Fibroblast of skin of left biceps (primary cell): ENCODE results near the gene DDX39A.
A peak's percentile ranks its signal among the peaks of the same experiment; 100 is the strongest.
"Not testable (repeated sequence)": the region's sequence is repeated elsewhere in the genome, so short reads cannot be mapped to it uniquely, and the experiment has no call there.

ENCODE experiments used
- DNase-seq, 2 experiments: peaks; one replicate each; pipeline ENCODE4 v3.0.0-alpha.2; 2013; ENCODE audit warnings: low read depth in 2 of 2

The DDX39A gene

DNA sequence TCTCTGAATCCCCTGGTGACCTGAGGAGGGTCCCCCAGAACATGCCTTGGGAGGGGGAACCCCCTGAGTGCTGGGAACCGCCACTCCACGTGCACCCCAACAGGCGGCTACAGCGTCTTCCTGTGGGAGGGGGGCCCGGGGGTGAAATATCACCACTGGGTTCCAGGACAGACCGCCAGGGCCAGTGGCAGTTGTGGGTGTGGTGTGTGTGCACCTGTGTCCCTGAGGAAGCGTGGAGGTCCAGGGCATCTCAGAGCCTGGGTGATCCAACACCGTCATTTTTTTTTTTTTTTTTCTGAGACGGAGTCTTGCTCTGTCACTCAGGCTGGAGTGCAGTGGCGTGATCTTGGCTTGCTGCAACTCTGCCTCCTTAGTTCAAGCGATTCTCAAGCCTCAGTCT is 33.6 kb downstream of the DDX39A start:
- no peak for DNase-seq

DNA sequence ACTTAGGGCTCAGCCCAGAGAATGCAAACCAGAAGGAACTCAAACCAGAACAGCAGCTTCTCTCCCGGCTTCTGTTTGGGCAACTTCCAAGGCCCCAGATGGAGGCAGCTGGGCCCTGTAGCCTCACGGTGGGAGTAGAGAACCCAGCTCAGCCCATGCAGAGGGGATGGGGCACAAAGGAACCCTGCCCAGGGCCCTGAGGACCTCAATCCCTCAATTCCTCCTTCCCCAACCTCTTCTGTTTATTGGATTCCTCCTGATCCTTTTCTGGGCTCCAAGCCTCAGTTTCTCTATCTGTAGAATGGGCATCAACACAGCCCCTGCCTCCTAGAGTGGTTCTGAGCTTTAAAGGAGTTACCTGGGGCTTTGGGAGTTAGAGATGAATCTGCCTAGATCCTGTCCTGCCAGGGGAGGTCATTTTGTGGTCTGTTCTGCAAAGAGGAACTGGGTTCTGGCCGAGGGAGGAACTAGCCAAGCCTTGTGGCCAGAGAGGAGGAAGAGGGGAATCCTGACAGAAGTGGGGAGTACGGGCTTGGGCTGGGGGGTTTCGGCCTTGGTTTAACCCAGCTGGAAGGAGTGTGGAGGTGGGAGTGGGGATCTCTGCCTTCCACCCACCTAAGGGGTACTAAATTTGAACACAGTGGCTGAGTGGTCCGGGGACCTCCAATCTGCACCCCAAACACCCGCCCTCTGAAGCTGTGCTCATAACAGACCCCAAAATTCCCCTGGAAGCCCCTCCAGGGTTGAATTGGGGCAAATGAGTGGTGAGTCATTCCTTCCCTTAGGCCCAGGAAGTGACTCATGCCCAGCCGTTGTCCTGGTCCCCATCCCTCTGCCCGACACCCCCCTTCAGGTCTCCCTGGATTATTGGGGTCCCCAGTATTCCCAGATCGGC is 35.2 kb downstream of the DDX39A start:
- DNase-seq: no peak

DNA sequence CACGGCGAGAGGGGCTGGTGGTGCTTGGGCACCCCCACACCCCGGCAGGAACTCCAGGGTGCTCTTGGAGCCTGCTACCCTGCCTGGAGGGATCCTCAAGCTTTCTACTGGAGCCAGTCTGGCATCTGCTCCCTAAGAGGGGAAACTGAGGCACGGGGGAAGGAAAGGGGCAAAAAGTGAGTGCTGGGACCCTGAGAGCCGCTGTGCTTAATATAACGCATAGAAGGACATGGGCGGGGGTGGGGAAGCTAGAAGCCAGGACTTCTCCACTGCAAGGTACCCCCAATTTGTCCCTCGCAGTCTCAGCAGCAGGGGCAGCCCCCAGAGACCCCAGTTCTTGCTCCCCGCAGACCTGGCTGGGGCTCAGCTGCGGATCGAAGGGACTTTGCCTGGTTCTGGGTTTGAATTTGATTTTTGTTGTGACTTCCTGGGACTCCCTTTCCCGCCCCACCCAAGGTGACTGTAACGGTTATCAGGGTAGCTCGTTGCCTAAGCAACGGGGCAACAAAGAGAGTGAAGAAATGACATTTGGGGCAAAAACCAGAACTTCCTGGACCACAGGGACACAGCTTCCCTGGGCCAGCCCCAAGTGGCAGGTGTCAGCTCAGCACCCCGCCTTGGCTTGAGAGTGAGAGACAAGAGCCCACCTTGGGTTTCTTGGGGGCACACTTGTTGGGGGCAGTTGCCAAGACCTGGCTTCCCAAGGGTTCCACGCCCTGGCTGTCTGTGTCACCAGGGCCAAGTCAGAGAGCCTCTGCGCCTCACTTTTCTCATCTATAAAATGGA is 37.3 kb downstream of the DDX39A start:
- no peak for DNase-seq

DNA sequence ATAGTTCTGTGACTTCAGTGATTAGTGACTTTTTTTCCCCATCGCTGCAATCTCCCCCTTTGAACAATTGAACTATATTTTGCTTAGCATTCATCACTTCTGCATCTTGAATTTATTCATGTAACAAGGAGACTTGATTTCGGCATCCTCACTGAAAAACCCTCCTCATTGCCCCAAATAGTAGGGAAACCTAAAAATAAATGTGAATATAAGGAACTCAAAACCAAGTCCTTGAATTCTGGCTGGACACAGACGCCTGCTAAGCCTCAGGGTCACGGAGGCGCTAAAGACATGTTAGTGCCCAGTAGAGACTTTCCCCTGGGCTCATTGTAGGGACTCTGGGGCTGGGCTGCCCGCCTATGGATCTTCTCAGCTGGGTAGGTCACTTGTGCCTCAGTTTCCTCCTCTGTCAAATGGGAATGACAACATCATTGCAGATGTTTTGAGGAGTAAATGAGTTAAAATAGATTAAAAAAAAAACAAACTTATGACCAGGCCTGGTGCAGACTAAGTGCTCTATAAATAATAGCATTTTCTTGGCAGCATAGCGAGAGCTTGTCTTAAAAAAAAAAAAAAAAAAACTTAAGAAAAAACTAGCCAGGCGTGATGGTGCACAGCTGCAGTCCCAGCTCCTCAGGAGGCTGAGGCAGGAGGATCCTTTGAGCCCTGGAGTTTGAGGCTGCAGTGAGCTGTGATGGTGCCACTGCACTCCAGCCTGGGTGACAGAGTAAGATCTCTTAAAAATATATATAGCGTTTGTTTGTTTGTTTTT is 39.7 kb downstream of the DDX39A start:
- no peak for DNase-seq

DNA sequence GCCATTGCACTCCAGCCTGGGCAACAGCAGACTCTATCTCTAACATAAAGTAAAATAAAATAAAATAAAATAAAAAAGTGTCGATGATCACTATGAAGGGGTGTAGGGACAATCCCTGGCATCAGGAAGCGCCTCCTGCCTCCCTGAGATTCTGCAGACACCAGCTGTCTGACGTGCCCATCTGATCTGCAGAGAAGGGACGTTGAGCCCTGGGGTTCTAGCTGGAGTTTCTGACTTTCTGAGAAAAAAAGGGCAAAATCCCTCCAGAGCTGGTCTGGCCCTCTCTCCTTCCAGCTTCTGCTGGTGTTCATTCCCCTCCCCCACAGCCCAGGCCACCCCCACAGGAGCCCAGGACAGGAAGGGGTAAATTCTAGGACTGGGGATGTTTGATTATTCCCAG is 40.3 kb downstream of the DDX39A start:
- no peak for DNase-seq

DNA sequence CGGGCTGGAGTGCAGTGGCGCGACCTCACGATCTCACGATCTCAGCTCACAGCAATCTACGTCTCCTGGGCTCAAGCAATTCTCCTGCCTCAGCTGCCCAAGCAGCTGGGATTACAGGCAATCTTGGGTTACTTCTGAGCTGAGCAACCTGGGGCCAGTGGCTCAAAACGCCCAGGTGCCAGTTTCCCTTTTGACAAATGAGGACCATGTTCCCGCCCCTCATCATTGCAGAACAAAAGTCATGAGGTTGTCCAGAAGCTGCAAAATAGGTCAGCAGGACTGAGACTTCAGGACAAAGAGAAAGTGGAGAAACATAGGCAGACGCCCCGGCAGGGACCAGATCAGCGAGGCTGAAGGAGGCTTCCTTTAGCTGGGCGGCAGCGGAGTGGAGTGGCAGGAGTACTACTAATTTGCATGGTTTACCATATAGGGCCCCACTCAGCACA is 41.2 kb downstream of the DDX39A start:
- DNase-seq: no peak

DNA sequence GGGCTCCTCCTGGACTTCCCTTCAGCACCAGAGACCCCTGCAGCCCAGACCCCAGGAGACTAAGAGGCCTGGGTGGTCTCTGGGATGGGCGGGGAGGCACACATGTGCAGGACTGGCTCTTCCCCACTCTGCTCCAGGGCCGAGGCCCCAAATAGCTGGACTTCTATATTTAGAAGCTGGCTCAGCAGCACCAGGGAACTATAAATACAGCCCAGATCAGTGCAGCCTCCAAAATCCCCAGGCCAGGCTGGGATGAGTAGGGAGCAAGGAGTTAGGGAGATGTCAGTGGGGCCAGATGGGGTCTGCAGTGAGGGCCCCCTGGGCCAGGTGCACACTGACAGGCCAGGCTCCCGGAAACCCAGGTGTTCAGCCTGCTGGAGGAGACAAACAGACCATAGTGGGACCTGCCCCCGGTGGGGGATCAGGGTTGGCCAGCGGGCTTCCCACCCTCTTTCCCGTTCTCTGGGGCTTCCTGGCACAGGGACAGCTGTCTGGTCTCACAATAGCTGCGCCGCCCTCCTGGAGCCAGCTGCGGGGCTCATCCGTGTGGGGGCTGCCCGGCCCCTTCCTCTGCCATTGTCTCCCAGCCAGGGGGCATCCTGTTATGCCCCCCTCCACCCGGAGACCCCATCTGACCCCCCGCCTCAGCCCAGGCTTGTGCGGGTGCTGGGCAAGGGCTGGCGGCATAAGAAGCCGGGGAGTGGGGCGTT is 43.4 kb downstream of the DDX39A start:
- DNase-seq: no peak

DNA sequence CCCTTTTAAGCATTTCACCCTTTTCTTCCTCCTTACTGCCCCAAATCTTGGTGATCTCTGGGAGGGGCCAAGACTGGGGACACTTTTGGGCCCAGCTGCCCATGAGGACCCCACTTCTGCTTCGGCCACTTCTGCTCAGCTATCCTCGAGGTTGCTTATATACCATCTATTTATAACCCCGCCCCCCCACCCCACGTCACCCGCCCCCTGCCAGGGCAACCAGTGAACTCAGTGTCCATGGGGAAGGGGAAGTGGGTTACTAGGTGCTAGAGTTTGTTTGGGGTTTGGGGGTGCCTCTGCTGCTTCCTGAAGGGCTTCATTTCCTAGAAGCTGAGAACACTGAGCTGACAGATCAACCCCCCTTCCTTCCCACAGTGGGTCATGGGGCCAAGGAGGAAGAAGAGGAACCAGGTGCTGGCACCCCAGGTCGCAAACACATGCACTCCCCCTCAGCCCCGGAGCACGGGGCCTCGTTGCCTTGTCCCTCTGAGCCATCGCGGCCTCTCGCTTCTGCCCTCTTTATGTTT is 44.0 kb downstream of the DDX39A start:
- no peak for DNase-seq

DNA sequence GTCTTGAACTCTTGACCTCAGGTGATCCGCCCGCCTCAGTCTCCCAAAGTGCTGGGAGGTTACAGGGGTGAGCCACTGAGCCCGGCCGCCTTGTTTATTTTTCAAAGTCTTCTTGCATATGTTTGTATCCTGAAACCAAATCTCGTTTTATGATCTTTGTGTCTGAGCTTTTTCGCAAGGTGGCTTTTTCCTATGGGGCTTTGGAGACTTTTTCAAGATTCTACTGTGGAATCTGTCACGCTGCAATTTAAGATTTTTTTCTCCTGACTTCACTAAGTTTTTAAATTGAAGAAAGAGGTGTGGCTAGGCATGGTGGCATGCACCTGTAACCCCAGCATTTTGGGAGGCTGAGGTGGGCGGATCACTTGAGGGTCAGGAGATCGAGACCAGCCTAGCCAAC is 44.8 kb downstream of the DDX39A start:
- DNase-seq: not testable (repeated sequence)

DNA sequence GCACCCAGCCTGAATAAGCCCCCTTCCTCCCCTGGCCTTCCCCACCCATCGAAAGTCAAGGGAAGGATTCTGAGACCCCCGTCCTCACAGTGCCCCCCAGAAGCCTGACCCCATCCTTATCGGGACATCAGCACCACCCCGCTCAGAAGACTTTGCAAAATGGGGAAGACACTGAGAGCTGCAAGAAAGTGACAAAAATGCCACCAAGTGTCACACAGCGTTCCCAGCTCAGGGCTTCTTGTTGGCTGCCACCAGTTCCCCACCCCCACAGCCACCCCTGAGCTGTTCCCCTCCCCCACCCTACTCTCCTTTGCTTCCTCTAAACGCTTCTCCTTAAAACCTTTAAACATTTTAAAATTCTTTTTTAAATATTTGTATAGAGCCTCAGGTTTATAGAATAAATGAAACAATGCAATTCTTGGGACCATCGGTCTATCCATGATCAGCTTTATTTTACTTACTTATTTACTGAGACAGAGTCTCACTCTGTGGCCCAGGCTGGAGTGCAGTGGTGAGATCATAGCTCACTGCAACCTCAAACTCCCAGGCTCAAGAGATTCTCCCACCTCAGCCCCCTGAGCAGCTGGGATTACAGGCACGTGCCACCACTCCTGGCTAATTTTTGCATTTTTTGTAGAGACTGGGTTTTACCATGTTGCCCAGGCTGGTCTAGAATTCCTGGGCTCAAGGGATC is 46.6 kb downstream of the DDX39A start:
- DNase-seq: not testable (repeated sequence)

DNA sequence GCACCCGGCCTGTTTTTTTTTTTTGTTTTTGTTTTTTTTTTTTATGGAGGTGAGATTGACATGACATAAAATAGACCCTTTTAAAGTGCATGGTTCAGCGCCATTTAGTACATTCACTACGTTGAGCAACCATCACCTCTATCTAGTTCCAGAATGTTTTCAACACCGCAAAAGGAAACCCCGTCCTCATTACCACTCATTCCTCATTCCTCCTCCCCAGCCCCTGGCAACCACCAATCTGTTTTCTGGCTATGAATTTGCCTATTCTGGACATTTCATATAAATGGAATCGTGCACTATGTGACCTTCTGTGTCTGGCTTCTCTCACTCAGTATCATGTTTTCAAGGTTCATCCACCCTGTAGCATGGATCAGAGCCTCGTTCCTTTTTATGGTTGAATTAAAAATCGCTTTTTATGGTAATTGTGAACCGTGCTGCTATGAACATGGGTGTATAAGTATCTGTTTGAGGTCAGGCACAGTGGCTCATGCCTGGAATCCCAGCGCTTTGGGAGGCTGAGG is 47.8 kb downstream of the DDX39A start:
- DNase-seq: no peak

DNA sequence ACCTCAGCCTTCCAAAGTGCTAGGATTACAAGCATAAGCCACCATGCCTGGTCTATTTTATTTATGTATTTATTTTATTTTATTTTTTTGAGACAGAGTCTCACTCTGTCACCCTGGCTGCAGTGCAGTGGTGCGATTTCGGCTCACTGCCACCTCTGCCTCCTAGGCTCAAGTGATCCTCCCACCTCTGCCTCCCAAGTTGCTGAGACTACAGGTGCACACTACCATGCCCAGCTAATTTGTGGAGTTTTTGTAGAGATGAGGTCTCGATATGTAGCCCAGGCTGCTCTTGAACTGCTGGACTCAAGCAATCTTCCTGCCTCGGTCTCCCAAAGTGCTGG is 48.2 kb downstream of the DDX39A start:
- DNase-seq: no peak

DNA sequence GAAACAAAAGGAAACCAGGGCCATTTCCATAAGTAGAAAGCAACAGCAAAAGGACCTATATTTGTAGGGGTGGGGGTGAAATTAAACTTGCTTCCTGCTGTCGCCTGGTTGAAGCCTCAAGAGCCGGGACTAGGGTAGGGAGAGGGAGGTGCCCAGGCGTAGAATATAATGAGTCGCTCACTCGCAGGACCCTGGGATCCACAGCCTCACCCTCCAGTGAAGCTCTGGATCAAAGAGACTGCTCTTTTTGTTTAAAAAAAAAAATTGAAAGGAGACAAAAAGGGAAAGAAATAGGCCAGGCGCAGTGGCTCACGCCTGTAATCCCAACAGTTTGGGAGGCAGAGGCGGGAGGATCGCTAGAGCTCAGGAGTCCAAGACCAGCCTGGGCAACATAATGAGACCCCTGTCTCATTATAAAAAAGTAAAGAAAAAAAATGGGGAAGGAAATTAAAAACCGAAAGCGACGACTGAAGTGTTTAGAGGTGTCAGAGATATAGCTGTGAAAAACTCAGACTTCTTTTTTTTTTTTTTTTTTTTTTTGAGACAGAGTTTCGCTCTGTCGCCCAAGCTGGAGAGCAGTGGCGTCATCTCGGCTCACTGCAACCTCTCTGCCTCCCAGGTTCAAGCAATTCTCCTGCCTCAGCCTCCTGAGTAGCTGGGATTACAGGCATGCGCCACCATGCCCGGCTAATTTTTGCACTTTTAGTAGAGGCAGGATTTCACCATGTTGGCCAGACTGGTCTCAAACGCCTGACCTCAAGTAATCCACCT is 48.8 kb downstream of the DDX39A start:
- DNase-seq: no peak

DNA sequence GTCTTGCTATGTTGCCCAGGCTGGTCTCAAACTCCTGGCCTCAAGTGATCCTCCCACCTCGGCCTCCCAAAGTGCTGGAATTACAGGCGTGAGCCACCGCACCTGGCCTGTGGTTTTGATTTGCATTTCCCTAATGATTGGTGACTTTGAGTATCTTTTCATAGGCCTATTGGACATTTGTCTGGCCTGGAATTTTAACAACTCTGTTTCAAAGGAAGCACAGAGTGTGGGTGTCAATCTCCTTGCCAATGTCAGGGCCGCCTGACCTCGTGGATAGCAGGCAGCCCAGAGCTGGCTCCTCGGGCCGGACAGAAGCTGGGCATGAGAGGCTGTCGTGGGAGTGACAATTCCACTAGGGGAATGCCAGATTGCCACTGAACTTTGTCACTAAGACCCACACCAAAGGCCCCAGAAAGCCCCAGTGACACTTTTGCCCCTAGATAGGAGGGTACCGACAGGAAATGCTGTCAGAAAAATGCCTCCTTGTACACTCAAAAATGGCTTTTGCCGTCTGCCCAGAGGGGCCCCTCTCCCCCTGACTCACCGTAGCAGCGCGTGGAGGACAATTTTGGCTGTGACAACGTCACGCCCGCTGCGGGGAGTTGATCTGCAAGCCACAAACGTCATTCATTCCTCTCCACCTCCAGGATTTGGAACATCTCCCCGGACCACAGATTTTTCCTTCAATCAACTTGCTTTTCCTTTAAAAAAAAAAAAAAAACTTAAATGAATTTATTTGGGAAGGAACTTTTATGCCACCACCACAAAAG is 49.6 kb downstream of the DDX39A start:
- peak in 1 of 2 experiments; percentile 28 for DNase-seq

DNA sequence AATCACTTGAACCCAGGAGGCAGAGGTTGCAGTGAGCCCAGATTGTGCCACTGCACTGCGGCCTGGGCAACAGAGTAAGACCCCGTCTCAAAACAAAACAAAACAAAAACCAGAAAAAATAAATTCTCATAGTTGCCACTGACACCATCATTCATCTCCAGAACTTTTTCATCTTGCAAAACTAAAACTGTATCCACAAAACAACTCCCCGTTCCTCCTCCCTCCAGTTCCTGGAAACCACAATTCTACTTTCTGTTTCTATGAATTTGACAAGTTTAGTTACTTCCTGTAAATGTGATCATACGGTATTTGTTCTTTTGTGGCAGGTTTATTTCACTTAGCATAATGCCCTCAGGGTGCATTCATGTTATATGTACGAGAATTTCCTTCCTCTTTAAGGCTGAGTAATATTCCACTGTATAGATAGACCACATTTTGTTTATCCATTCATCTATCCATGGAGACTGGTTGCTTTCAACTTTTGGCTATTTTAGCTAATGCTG is 51.1 kb downstream of the DDX39A start:
- no peak for DNase-seq

DNA sequence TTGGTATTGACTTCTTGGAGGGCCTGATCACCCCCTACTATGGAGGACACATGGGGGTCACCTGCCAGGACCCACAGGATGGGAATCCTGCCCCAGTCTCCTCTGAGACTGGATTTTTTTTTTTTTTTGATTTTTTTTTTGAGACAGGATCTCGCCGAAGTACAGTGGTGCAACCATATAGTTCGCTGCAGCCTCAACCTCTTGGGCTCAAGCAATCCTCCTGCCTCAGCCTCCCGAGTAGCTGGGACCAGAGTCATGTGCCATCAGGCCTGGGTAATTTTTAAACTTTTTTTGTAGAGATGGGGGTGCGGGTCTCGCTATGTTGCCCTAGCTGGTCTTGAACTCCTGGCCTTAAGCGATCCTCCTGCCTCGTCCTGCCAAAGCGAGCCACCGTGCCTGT is 52.1 kb downstream of the DDX39A start:
- DNase-seq: no peak

DNA sequence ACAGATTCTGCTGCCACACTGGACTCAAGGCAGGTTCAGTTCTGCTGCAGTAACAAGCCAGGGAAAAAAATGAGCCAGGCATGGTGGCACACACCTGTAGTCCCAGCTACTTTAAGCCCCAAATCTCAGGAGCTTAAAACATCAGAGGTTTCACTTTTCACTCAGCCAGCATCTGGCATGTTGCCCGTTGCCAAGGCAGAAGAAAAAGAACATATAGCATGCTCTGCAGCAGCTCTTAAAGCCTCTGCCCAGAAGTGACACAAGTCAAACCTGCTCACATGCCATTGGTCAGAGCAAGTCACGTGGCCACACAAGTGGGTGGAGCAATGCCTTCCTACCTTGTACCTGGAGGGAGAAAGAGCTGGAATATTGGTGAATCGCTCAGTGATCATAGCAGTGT is 52.6 kb downstream of the DDX39A start:
- DNase-seq: peak in 1 of 2 experiments; percentile 22

DNA sequence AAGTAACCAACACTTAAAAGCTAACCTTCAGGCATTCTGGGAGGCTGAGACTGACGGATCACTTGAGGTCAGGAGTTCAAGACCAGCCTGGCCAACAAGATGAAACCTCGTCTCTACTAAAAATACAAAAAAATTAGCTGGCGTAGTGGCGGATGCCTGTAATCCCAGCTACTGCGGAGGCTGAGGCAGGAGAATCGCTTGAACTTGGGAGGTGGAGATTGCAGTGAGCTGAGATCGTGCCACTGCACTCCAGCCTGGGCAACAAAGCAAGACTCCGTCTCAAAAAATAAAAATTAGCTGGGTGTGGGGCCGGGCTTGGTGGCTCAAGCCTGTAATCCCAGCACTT is 55.1 kb downstream of the DDX39A start:
- DNase-seq: not testable (repeated sequence)
